BE2C (cell line): Measurements from ENCODE around the gene MAP7D3.

Source experiments
- DNase-seq: peaks from one replicate; pipeline ENCODE4 v3.0.0-alpha.2; 2020
- H3K27me3 ChIP-seq: fragments of 250-450 bp; sonication (Bioruptor Pico); 2 replicates; pipeline ENCODE4 v1.5.1; 2020; ENCODE audit warnings: mild to moderate bottlenecking
- H3K36me3 ChIP-seq: fragments of 250-450 bp; sonication (Bioruptor Pico); 2 replicates; pipeline ENCODE4 v1.5.1; 2020; ENCODE audit warnings: mild to moderate bottlenecking
- H3K4me1 ChIP-seq: fragments of 250-450 bp; sonication (Bioruptor Pico); 2 replicates; pipeline ENCODE4 v1.5.1; 2020
- H3K4me3 ChIP-seq: 2 replicates; pipeline ENCODE4 v1.5.1; 2011; ENCODE audit warnings: low read depth, low read length
- H3K9me3 ChIP-seq: fragments of 250-450 bp; sonication (Bioruptor Pico); 2 replicates; pipeline ENCODE4 v1.5.1; 2020
- CTCF ChIP-seq: IDR thresholded peaks from 2 replicates; pipeline ENCODE4 v1.5.1; 2012; ENCODE audit warnings: mild to moderate bottlenecking, low read depth, low read length

The MAP7D3 gene

DNA sequence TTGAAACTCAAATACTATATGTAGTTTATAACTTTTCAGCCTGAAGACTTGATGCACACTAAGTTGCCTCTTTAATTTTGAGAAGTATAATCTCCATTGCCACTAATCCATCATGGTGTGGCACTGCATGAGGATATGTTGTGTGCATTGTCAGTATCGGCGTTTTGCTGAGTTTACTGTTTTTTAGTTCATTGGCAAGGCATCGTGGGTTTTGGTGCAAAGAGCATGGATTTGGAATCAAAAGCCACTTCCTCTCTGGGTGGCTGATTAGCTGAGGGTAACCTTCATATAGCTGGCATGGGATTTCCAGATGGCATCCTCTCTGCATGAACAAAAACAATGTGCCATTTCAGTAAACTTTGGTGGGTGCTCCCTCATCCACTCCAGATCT lies 65.2 kb downstream of the MAP7D3 start:
- Histone ChIP-seq H3K4me1 (no peaks in the 10 kb centered on the region), H3K36me3 (no peaks in the 10 kb centered on the region), H3K27me3 (no peaks in the 10 kb centered on the region), H3K9me3 (no peaks in the 10 kb centered on the region), H3K4me3 (no peak overlapping the region)
- no peak for TF ChIP-seq CTCF
- DNase-seq: no peak

GRCh38 chrX:136185401-136186022 lies 65.7 kb downstream of the MAP7D3 start:
- no peaks in the 10 kb centered on the region for H3K36me3 ChIP-seq
- H3K9me3 ChIP-seq: no peaks in the 10 kb centered on the region
- TF ChIP-seq CTCF: no peak
- no peak for DNase-seq
- no peaks in the 10 kb centered on the region for H3K4me1 ChIP-seq
- H3K27me3 ChIP-seq: no peaks in the 10 kb centered on the region
- no peak overlapping the region for H3K4me3 ChIP-seq

- TF ChIP-seq CTCF: no peak
- H3K4me1 ChIP-seq: no peaks in the 10 kb centered on the region
- H3K9me3 ChIP-seq: no peaks in the 10 kb centered on the region
- no peak for DNase-seq
- no peaks in the 10 kb centered on the region for H3K36me3 ChIP-seq
- H3K4me3 ChIP-seq: no peak overlapping the region
- H3K27me3 ChIP-seq: no peaks in the 10 kb centered on the region
Measured at GRCh38 chrX:136183917-136184316, 67.3 kb downstream of the MAP7D3 start.

DNA sequence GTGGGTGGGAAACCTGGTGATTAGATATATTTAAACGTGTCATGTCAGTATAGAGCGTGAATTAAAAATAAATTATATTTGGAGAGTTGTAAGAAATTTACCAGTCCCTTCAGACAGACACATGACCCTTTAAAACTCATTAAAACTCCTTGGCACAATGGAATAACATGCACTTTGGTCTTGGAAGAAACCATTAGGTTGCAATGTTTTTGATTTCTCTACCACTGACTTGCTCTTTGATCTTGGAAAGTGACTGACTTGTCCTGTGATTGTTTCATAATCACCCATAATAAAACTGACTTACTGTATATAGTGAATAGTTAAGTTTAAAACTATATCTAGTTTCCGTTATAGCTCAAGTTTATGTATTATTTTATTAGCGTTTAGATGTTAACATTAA lies 68.0 kb downstream of the MAP7D3 start:
- no peak for TF ChIP-seq CTCF
- H3K9me3 ChIP-seq: no peaks in the 10 kb centered on the region
- H3K36me3 ChIP-seq: no peaks in the 10 kb centered on the region

GRCh38 chrX:136182414-136182813 lies 68.8 kb downstream of the MAP7D3 start:
- Histone ChIP-seq H3K9me3 (no peaks in the 10 kb centered on the region), H3K36me3 (no peaks in the 10 kb centered on the region), H3K27me3 (no peaks in the 10 kb centered on the region), H3K4me1 (no peaks in the 10 kb centered on the region), H3K4me3 (no peak overlapping the region)
- DNase-seq: no peak
- no peak for TF ChIP-seq CTCF

More for the DNA sequence above, 68.0 kb downstream of the MAP7D3 start:
- H3K4me1 ChIP-seq: no peaks in the 10 kb centered on the region
- DNase-seq: no peak
- no peak overlapping the region for H3K4me3 ChIP-seq
- no peaks in the 10 kb centered on the region for H3K27me3 ChIP-seq

DNA sequence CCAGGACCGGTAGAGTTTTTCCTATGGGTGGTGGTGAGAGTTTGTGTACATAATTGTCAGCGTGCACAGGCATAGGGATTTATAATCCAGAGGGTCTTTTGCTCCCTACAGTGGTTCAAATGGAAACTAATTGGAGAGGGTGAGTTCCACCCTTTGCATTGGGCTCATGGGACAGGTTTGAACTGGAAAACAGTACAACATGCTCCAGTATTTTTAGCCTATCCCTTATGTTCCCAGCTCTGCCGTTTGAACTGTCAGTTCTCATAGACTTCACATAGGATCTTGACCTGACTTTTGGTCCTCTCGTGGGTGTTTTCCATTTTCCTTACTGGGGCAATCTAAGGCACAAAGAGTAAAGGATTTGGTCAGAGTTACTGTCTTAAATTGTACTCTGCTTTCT lies 72.1 kb downstream of the MAP7D3 start:
- Histone ChIP-seq H3K4me3 (no peak overlapping the region), H3K27me3 (no peaks in the 10 kb centered on the region), H3K9me3 (no peaks in the 10 kb centered on the region), H3K4me1 (no peaks in the 10 kb centered on the region), H3K36me3 (no peaks in the 10 kb centered on the region)
- TF ChIP-seq CTCF: no peak
- no peak for DNase-seq
